AG04449 (cell line): ENCODE data around the gene SUSD1.
A peak's percentile ranks its signal among the peaks of the same experiment; 100 is the strongest.

Experiments used
- CTCF ChIA-PET: fragments of 350-600 bp; formaldehyde crosslinking; extraction: SDS; loops from one replicate; lab custom pipeline; 2021; ENCODE audit warnings: antibody characterized with exemption; lab: Yijun Ruan, JAX
- POLR2A ChIA-PET: fragments of 400-600, 350-600 bp; formaldehyde crosslinking; extraction: SDS; loops from one replicate; lab custom pipeline; 2020; ENCODE audit warnings: antibody characterized with exemption, inconsistent platforms; lab: Yijun Ruan, JAX
- DNase-seq: peaks from one replicate; pipeline ENCODE4 v3.0.0-alpha.2; 2010; ENCODE audit warnings: low read depth, low spot score
- H3K4me3 ChIP-seq: 2 replicates; pipeline ENCODE4 v1.5.1; 2011; ENCODE audit warnings: low read depth, mild to moderate bottlenecking, control low read depth, low read length
- CTCF ChIP-seq: IDR thresholded peaks from one replicate; pipeline ENCODE4 v1.5.1; 2011; ENCODE audit warnings: mild to moderate bottlenecking, moderate library complexity, low read length, control low read depth, inconsistent platforms; ENCODE audit not compliant: insufficient read depth; ENCODE audit errors: missing control alignments

SUSD1 gene

GRCh38 chr9:112115970-112116753 is 58.9 kb downstream of the SUSD1 start:
- ChIA-PET POLR2A (no interaction called here), CTCF (interaction anchor here (4.1 kb wide), 1 partner anchor 245 kb away, joined by 36 read pairs; no protein-coding TSS in a partner anchor)
- no peak for DNase-seq
- no peak for TF ChIP-seq CTCF
- no peak overlapping the region for H3K4me3 ChIP-seq

- POLR2A ChIA-PET: interaction anchor here (0.9 to 1.7 kb wide), 2 partner anchors 17 to 264 kb away, joined by 3 to 5 read pairs; partner anchors contain the start of gene HSDL2
- DNase-seq: no peak
- no peak for TF ChIP-seq CTCF
- CTCF ChIA-PET: interaction anchor here (0.6 to 4.1 kb wide), 4 partner anchors 13 to 246 kb away, joined by 3 to 36 read pairs (median 3); no protein-coding TSS in a partner anchor
- no peak overlapping the region for H3K4me3 ChIP-seq
Observed at GRCh38 chr9:112115109-112115508, 60.0 kb downstream of the SUSD1 start.

- DNase-seq: no peak
- ChIA-PET CTCF (interaction anchor here (0.8 to 4.1 kb wide), 8 partner anchors 9 to 591 kb away, joined by 3 to 36 read pairs (median 5); no protein-coding TSS in a partner anchor), POLR2A (interaction anchor here (0.8 to 1.7 kb wide), 2 partner anchors 10 to 266 kb away, joined by 3 to 5 read pairs; partner anchors contain the start of gene HSDL2)
- H3K4me3 ChIP-seq: no peak overlapping the region
- peak; percentile 17 for TF ChIP-seq CTCF
Observed at GRCh38 chr9:112112941-112113681, 62.0 kb downstream of the SUSD1 start.

- H3K4me3 ChIP-seq: no peak overlapping the region
- peak; percentile 67 for DNase-seq
- no peak for TF ChIP-seq CTCF
- ChIA-PET CTCF (interaction anchor here (1.0 to 4.1 kb wide), 7 partner anchors 9 to 592 kb away, joined by 3 to 36 read pairs (median 5); no protein-coding TSS in a partner anchor), POLR2A (no interaction called here)
Observed at GRCh38 chr9:112112519-112112918, 62.6 kb downstream of the SUSD1 start.

- TF ChIP-seq CTCF: no peak
- ChIA-PET POLR2A (no interaction called here), CTCF (interaction anchor here (0.7 to 2.1 kb wide), 2 partner anchors 14 to 250 kb away, joined by 3 to 13 read pairs; no protein-coding TSS in a partner anchor)
- no peak overlapping the region for H3K4me3 ChIP-seq
- no peak for DNase-seq
Observed at GRCh38 chr9:112111461-112111860, 63.6 kb downstream of the SUSD1 start.
